DMS53 (cell line): Measurements from ENCODE around the gene GRAMD2B.

Experiments used
- DNase-seq: peaks from one replicate; lab custom pipeline; 2025; lab: John Stamatoyannopoulos, UW

Gene GRAMD2B

DNA sequence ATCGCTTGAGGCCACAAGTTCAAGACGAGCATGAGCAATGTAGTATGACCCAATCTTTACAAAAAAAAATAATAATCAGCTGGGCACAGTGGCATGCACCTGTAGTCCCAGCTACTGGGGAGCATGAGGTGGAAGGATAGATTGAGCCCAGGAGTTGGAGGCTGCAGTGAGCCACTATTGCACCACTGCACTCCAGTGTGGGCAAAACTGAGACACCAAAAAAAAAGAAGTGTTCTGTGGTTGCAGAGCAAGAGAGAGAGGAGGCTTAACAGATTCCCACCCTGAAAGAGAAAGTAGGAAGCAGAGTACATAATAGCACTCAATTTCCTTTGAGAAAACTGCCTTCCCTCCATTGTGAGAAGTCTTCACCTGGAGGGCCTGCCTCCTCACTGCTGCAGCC is 119.2 kb downstream of the GRAMD2B start:
- no peak for DNase-seq

DNA sequence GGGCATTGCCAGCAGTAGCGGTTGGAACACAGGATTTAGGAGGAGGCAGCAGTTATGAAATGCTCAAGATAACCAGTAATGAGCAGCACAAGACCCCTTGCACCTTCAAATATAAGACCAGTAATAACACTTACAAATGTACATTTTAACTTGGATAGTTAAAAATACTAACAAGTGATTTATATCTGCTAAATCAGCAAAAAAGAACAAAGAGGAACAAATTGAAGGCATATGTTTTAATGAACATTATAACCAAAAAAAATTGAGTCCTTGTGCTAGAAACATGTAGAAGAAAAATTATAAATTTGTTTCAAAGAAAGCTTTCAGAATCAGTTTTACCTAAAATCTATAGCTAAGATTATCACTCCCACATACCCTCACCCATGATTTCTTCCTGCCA is 119.8 kb downstream of the GRAMD2B start:
- no peak for DNase-seq

DNA sequence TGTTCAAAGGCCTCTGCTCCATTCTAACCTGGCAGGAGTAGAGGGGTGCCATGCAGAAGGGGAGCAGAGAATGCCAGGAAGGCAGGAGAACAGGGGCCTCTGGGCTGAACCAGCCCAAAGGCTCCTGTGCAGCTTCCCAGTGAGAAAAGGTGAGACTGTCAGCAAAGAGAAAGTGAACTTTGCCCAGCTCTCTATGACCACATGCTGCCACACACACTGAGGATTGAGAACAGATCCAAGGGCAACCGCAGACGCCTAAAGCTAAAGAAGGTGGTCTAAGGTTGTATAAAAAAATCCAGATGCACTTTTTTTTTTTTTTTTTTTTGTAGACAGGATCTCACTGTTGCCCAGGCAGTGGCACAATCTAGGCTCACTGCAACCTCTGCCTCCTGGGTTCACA is 120.5 kb downstream of the GRAMD2B start:
- peak; percentile 15 for DNase-seq
